LoVo (cell line): ENCODE results near the gene NCS1.
"Not testable (repeated sequence)": the region's sequence is repeated elsewhere in the genome, so short reads cannot be mapped to it uniquely, and the experiment has no call there.

Experiments used
- DNase-seq: peaks from one replicate; pipeline ENCODE4 v3.0.0-alpha.2; 2016; ENCODE audit warnings: low spot score

Gene NCS1

GRCh38 chr9:130237763-130238524 is 65.7 kb downstream of the NCS1 start:
- DNase-seq: no peak

GRCh38 chr9:130239363-130239695 is 67.1 kb downstream of the NCS1 start:
- DNase-seq: no peak

- DNase-seq: no peak
Measured at GRCh38 chr9:130239741-130240241, 67.6 kb downstream of the NCS1 start.

- DNase-seq: peak; percentile 44
Measured at GRCh38 chr9:130240410-130241197, 68.4 kb downstream of the NCS1 start.

GRCh38 chr9:130241198-130241535 is 69.0 kb downstream of the NCS1 start:
- DNase-seq: no peak

- no peak for DNase-seq
Measured at GRCh38 chr9:130242270-130243014, 70.2 kb downstream of the NCS1 start.

- DNase-seq: peak; percentile 70
Measured at GRCh38 chr9:130243015-130243881, 71.0 kb downstream of the NCS1 start.

GRCh38 chr9:130243882-130244170 is 71.6 kb downstream of the NCS1 start:
- no peak for DNase-seq

- no peak for DNase-seq
Measured at GRCh38 chr9:130244548-130245165, 72.5 kb downstream of the NCS1 start.

GRCh38 chr9:130245474-130245873 is 73.3 kb downstream of the NCS1 start:
- no peak for DNase-seq

- no peak for DNase-seq
Measured at GRCh38 chr9:130246126-130246525, 73.9 kb downstream of the NCS1 start.

GRCh38 chr9:130254747-130255630 is 82.8 kb downstream of the NCS1 start:
- DNase-seq: no peak

- DNase-seq: no peak
Measured at GRCh38 chr9:130255631-130256134, 83.5 kb downstream of the NCS1 start.

GRCh38 chr9:130256644-130257043 is 84.4 kb downstream of the NCS1 start:
- DNase-seq: no peak

GRCh38 chr9:130258137-130258536 is 85.9 kb downstream of the NCS1 start:
- not testable (repeated sequence) for DNase-seq

- DNase-seq: no peak
Measured at GRCh38 chr9:130259044-130259443, 86.8 kb downstream of the NCS1 start.

GRCh38 chr9:130260816-130261765 is 88.9 kb downstream of the NCS1 start:
- DNase-seq: no peak

GRCh38 chr9:130262061-130262745 is 90.0 kb downstream of the NCS1 start:
- no peak for DNase-seq

- DNase-seq: no peak
Measured at GRCh38 chr9:130262771-130263170, 90.6 kb downstream of the NCS1 start.
